ENCODE data around the gene RBMY1B. TPM values are rescaled to one million over a fixed set of nuclear protein-coding genes. Genes with fewer than 3 reads are reported as not detected.
"Not testable (repeated sequence)": the region's sequence is repeated elsewhere in the genome, so short reads cannot be mapped to it uniquely, and the experiment has no call there.

The RBMY1B gene
- total RNA-seq (2014; rRNA removed) (not detected in 2 replicates), Bru-seq, nascent RNA (not detected), BruChase-seq, experiment 1, labeled RNA remaining after a 6-hour chase (not detected), BruChase-seq, experiment 2, labeled RNA remaining after a 2-hour chase (not detected)
- long read RNA-seq, result 0 reads

DNA sequence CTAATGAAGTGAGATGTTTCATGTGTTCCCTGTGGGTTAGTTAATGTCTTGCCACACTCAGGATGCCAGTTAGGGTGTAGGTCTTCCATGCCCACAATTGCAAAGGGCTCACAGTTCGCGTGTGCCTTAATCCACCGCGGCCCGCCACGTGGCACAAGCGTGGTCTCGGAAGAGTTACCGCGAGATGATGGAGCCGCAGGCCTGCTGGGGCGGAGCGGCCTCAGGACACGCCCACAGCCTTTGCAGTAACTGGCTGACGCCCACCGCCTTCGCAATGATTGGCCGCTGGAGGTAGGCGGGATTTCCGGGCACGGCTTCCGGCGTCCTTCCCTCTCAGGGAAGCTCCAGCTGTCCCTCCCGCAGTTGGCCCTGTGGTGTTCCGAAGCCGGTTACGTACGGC, at the start of gene RBMY1B:
TSS of gene RBMY1B (plus strand) at position 301 of the 400 bp plus-strand sequence. CDS start 2,013 bp downstream, outside the sequence.
- H3K4me2 ChIP-seq (ENCODE audit: low read length); H3K9ac ChIP-seq (ENCODE audit: low read length); H3K79me2 ChIP-seq (ENCODE audit: low read length); ATAC-seq; H3K4me1 ChIP-seq (ENCODE audit: insufficient read depth, low read length); H2AFZ ChIP-seq (ENCODE audit: low read length); POLR2A ChIA-PET (ENCODE audit: unreplicated experiment); H3K9me2 ChIP-seq (replicated peaks; ENCODE audit: low read length); H3K36me3 ChIP-seq (ENCODE audit: low read depth, low read length); CTCF ChIA-PET; intact Hi-C loops (cut with micrococcal nuclease); H3K27me3 ChIP-seq (ENCODE audit: low read length); H3K9me3 ChIP-seq (ENCODE audit: low read length); H4K20me1 ChIP-seq (ENCODE audit: low read length); H3K4me3 ChIP-seq (ENCODE audit: low read length); BruUV-seq (replicated peaks); H3F3A ChIP-seq (ENCODE audit: low read length, unreplicated experiment); H3K27ac ChIP-seq (ENCODE audit: low read length); DNase-seq: not testable (repeated sequence)

DNA sequence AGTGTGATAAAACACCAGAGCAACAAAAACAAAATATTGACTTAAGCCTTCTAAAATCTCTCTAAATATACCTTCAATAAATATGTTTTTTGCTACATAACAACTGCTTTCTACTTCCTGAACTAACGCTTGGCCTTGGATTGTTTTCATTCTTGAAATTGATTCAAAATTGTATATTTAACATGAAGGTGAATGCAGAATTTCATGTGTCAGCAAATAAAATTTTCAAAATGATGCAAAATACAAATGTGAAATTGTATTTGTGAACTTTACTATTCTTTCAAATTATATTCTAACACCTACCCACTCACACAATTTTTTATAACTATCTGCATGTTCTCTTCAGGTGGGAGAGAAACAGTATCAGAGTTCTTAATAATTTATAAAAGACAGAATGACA, 48.2 kb upstream of the RBMY1B start:
- H3K9me3 ChIP-seq (ENCODE audit: low read length); CTCF ChIA-PET; BruUV-seq (replicated peaks); H3K4me3 ChIP-seq (ENCODE audit: low read length); H3K27ac ChIP-seq (ENCODE audit: low read length); POLR2A ChIA-PET (ENCODE audit: unreplicated experiment); H2AFZ ChIP-seq (ENCODE audit: low read length); H3K4me2 ChIP-seq (ENCODE audit: low read length); ATAC-seq; DNase-seq; H3K4me1 ChIP-seq (ENCODE audit: insufficient read depth, low read length); H3K79me2 ChIP-seq (ENCODE audit: low read length); intact Hi-C loops (cut with micrococcal nuclease); H3K27me3 ChIP-seq (ENCODE audit: low read length); H3F3A ChIP-seq (ENCODE audit: low read length, unreplicated experiment); H3K36me3 ChIP-seq (ENCODE audit: low read depth, low read length); H3K9me2 ChIP-seq (replicated peaks; ENCODE audit: low read length); H4K20me1 ChIP-seq (ENCODE audit: low read length); H3K9ac ChIP-seq (ENCODE audit: low read length): not testable (repeated sequence)

GRCh38 chrY:21482967-21483366, 28.2 kb upstream of the RBMY1B start:
- Histone ChIP-seq H4K20me1 (ENCODE audit: low read length) (no peaks in the 10 kb centered on the region), H3K4me2 (ENCODE audit: low read length) (no peak overlapping the region), H3K4me3 (ENCODE audit: low read length) (no peak overlapping the region), H3K27me3 (ENCODE audit: low read length) (no peaks in the 10 kb centered on the region), H3F3A (ENCODE audit: low read length, unreplicated experiment) (no peaks in the 10 kb centered on the region), H3K79me2 (ENCODE audit: low read length) (no peaks in the 10 kb centered on the region), H3K9ac (ENCODE audit: low read length) (no peak overlapping the region), H3K9me3 (ENCODE audit: low read length) (no peaks in the 10 kb centered on the region), H3K4me1 (ENCODE audit: insufficient read depth, low read length) (no peaks in the 10 kb centered on the region), H3K36me3 (ENCODE audit: low read depth, low read length) (no peaks in the 10 kb centered on the region), H3K27ac (ENCODE audit: low read length) (no peak overlapping the region), H3K9me2 (replicated peaks; ENCODE audit: low read length) (no peaks in the 10 kb centered on the region), H2AFZ (ENCODE audit: low read length) (no peak overlapping the region)
- intact Hi-C loops (cut with micrococcal nuclease), result no loop called here
- CTCF ChIA-PET, result no interaction called here
- no peak for ATAC-seq
- no TSS peak for BruUV-seq (replicated peaks)
- POLR2A ChIA-PET (ENCODE audit: unreplicated experiment), result no interaction called here
- TF ChIP-seq EZH2phosphoT487 (IDR thresholded peaks at IDR 0.05; ENCODE audit: borderline replicate concordance, low read length) (no peak), EZH2 (IDR thresholded peaks at IDR 0.05; ENCODE audit: low read length, unreplicated experiment) (no peak)
- TF ChIP-seq, protein P1, sequence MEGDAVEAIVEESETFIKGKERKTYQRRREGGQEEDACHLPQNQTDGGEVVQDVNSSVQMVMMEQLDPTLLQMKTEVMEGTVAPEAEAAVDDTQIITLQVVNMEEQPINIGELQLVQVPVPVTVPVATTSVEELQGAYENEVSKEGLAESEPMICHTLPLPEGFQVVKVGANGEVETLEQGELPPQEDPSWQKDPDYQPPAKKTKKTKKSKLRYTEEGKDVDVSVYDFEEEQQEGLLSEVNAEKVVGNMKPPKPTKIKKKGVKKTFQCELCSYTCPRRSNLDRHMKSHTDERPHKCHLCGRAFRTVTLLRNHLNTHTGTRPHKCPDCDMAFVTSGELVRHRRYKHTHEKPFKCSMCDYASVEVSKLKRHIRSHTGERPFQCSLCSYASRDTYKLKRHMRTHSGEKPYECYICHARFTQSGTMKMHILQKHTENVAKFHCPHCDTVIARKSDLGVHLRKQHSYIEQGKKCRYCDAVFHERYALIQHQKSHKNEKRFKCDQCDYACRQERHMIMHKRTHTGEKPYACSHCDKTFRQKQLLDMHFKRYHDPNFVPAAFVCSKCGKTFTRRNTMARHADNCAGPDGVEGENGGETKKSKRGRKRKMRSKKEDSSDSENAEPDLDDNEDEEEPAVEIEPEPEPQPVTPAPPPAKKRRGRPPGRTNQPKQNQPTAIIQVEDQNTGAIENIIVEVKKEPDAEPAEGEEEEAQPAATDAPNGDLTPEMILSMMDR (conservative IDR thresholded peaks at IDR 0.05; ENCODE audit: low read depth, low read length), result no peak
- DNase-seq, result no peak

GRCh38 chrY:21534579-21534978, 23.4 kb downstream of the RBMY1B start, which contains the start of gene RBMY1A1:
RBMY1A1 (plus strand) TSS chrY:21534879; CDS start chrY:21536892, 2,013 bp downstream.
- H3K79me2 ChIP-seq (ENCODE audit: low read length); CTCF ChIA-PET; H3K36me3 ChIP-seq (ENCODE audit: low read depth, low read length); intact Hi-C loops (cut with micrococcal nuclease); H3F3A ChIP-seq (ENCODE audit: low read length, unreplicated experiment); H3K27ac ChIP-seq (ENCODE audit: low read length); DNase-seq; ATAC-seq; H3K9me3 ChIP-seq (ENCODE audit: low read length); POLR2A ChIA-PET (ENCODE audit: unreplicated experiment); H4K20me1 ChIP-seq (ENCODE audit: low read length); H3K9me2 ChIP-seq (replicated peaks; ENCODE audit: low read length); H3K9ac ChIP-seq (ENCODE audit: low read length); BruUV-seq (replicated peaks); H3K27me3 ChIP-seq (ENCODE audit: low read length); H3K4me3 ChIP-seq (ENCODE audit: low read length); H3K4me1 ChIP-seq (ENCODE audit: insufficient read depth, low read length); H2AFZ ChIP-seq (ENCODE audit: low read length); H3K4me2 ChIP-seq (ENCODE audit: low read length): not testable (repeated sequence)

DNA sequence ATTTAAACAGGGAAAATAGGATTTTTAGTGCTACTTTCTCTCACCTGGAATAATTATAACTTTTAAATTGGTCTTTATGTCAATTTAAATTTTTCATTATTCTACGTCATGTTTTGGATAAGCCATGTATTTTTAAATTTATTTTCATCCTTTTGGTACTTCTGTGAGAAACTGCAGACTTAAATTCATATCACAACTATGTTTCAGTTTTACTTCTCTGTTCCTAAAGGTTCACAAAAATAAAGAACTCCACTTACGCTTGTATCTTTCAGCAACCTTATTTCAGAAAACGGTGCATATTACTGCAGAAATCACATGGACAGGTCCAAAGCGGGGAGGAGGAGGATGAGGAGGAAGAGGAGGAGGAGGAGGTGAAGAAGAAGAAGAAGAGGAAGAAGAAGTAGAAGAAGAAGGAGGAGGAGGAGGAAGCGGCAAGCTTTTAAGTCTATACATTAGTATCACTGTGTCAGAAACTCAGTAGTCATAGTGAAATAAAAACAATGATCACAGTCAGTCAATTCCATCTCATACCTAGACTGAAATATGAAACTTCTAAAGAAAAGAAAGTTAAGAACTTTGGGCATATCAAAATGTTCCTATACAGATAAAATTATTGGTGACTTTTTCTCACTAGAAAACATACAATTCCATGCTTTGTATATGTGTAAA, 48.3 kb downstream of the RBMY1B start:
- H3K4me3 ChIP-seq (ENCODE audit: low read length); H3K27me3 ChIP-seq (ENCODE audit: low read length); H3K4me2 ChIP-seq (ENCODE audit: low read length); CTCF ChIA-PET; intact Hi-C loops (cut with micrococcal nuclease); ATAC-seq; H2AFZ ChIP-seq (ENCODE audit: low read length); H3K79me2 ChIP-seq (ENCODE audit: low read length); H3K27ac ChIP-seq (ENCODE audit: low read length); H3K4me1 ChIP-seq (ENCODE audit: insufficient read depth, low read length); H4K20me1 ChIP-seq (ENCODE audit: low read length); H3K9me2 ChIP-seq (replicated peaks; ENCODE audit: low read length); BruUV-seq (replicated peaks); H3K9ac ChIP-seq (ENCODE audit: low read length); POLR2A ChIA-PET (ENCODE audit: unreplicated experiment); H3K36me3 ChIP-seq (ENCODE audit: low read depth, low read length); H3F3A ChIP-seq (ENCODE audit: low read length, unreplicated experiment); H3K9me3 ChIP-seq (ENCODE audit: low read length); DNase-seq: not testable (repeated sequence)

All from PC-3 (cell line).